Mononuclear cell (primary cell): ENCODE measurements around the gene ZNF556. TPM values are rescaled to one million over a fixed set of nuclear protein-coding genes. Genes with fewer than 3 reads are reported as not detected.
"Not testable (repeated sequence)": the region's sequence is repeated elsewhere in the genome, so short reads cannot be mapped to it uniquely, and the experiment has no call there.

Source experiments
- H3K27me3 ChIP-seq: 2 replicates; pipeline ENCODE4 v1.6.0; 2011; ENCODE audit warnings: low read length, control low read depth; ENCODE audit not compliant: insufficient read depth
- H3K4me1 ChIP-seq: 2 replicates; pipeline ENCODE4 v1.5.1; 2011; ENCODE audit warnings: mild to moderate bottlenecking, low read length, control low read depth; ENCODE audit not compliant: insufficient read depth
- H3K4me3 ChIP-seq: 2 replicates; pipeline ENCODE4 v1.5.1; 2011; ENCODE audit warnings: mild to moderate bottlenecking, low read length, moderate library complexity
- H3K9me3 ChIP-seq: 2 replicates; pipeline ENCODE4 v1.5.1; 2011; ENCODE audit warnings: low read depth, mild to moderate bottlenecking, control low read depth, low read length
- total RNA-seq: library from RNA; depleted of rRNA; stranded (reverse); fragments of >200 nt; gene quantifications from one replicate; pipeline ENCODE4 v1.2.3, GENCODE V29; 2012

Gene ZNF556
- total RNA-seq, 1 donor, result not detected

GRCh38 chr19:2846180-2846894 lies 20.8 kb upstream of the ZNF556 start:
- Histone ChIP-seq H3K4me1 (peaks cover 15% of the 10 kb centered on the region), H3K4me3 (no peak overlapping the region), H3K9me3 (peaks cover 2% of the 10 kb centered on the region), H3K27me3 (no peaks in the 10 kb centered on the region)

DNA sequence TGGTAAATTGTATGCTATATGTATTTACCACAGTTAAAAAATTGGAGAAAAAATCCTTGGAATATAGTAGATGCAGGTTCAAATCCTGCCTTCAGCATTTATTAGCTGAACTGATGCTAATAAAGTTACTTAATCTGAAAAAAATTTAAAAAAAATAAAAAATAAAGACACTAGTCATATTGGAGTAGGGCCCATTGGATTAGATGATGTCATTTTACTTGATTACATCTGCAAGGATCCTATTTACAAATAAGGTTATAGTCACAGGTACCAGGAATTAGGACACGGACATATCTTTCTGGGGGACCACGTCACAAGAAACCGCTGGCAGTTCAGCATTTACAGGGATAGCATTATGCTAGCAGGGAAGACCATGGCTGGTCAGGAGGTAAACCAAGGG lies 19.6 kb upstream of the ZNF556 start:
- no peak overlapping the region for H3K4me3 ChIP-seq
- H3K27me3 ChIP-seq, result no peaks in the 10 kb centered on the region
- peaks cover 7% of the 10 kb centered on the region for H3K4me1 ChIP-seq
- peaks cover 14% of the 10 kb centered on the region for H3K9me3 ChIP-seq

DNA sequence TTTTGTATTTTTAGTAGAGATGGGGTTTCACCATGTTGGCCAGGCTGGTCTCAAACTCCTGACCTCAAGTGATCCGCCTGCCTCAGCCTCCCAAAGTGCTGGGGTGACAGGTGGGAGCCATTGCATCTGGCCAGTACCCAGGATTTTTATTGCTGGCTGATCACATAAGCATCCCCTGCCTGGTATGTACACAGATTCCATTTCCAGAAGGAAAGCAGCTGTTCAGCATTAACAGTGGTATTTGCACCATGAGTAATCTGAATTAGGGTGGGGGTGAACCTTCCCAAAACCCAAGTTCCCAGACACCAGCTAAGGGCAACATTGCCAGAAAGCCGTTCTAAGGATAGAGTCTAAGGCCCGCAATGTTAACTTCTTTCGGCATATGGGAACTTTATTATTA lies 18.5 kb upstream of the ZNF556 start:
- Histone ChIP-seq H3K9me3 (peaks cover 25% of the 10 kb centered on the region), H3K27me3 (no peaks in the 10 kb centered on the region), H3K4me3 (no peak overlapping the region), H3K4me1 (no peaks in the 10 kb centered on the region)

GRCh38 chr19:2850256-2850925 lies 16.7 kb upstream of the ZNF556 start:
- Histone ChIP-seq H3K4me1 (no peaks in the 10 kb centered on the region), H3K27me3 (no peaks in the 10 kb centered on the region), H3K9me3 (peaks cover 42% of the 10 kb centered on the region), H3K4me3 (no peak overlapping the region)

- no peaks in the 10 kb centered on the region for H3K4me1 ChIP-seq
- H3K9me3 ChIP-seq, result peaks cover 56% of the 10 kb centered on the region
- no peak overlapping the region for H3K4me3 ChIP-seq
- no peaks in the 10 kb centered on the region for H3K27me3 ChIP-seq
Observed at GRCh38 chr19:2852598-2852997, 14.5 kb upstream of the ZNF556 start.

GRCh38 chr19:2853015-2853606 lies 14.0 kb upstream of the ZNF556 start:
- Histone ChIP-seq H3K4me3 (no peak overlapping the region), H3K4me1 (no peaks in the 10 kb centered on the region), H3K9me3 (peaks cover 56% of the 10 kb centered on the region), H3K27me3 (no peaks in the 10 kb centered on the region)

DNA sequence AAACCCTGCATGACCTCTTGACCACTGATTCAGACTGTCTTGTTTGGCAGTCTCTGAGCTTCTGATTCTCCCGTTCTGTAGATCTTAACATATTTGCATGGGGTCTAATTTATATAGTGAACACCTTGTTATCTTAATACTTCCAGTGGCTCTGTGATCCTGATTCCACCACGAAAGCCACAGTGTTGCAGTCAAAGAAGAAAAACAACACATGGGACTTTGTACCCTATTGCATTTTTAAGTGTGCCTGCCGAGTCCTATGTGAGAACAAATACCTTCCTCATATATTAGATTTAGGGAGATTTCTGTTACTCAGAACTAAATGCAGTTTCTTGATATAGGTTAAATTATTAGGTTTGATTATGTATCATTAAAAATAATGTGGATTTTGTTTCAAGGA lies 12.3 kb upstream of the ZNF556 start:
- Histone ChIP-seq H3K27me3 (no peaks in the 10 kb centered on the region), H3K4me1 (no peaks in the 10 kb centered on the region), H3K9me3 (peaks cover 56% of the 10 kb centered on the region), H3K4me3 (no peak overlapping the region)

DNA sequence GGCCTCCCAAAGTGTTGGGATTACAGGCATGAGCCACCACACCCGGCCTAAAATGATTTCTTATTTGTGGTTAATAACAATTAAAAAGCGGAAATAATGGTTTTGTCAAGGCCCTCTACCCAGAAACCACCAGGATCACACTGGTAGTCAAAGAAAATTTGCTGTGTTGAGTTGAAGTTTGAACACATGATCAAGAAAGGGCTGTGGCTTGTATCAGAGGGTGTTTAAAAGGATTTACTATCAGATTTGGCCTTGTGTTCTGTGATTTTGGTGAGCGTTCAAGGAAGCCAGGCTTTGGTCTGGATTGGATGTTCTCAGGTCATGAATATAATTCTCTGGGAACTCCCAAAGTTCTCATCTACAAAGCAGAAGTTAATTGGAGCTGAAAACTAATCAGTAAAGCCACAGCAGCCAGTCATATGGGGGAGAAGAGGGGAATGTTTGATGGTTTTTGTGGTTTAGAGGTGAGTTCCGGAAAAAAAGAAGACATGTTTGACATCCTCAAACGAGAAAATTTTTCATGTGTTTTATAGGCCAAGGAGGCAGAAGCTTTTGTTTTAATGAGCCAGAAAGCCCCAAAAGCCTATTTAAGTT lies 10.6 kb upstream of the ZNF556 start:
- no peak overlapping the region for H3K4me3 ChIP-seq
- H3K4me1 ChIP-seq, result no peaks in the 10 kb centered on the region
- H3K27me3 ChIP-seq, result no peaks in the 10 kb centered on the region
- peaks cover 52% of the 10 kb centered on the region for H3K9me3 ChIP-seq

GRCh38 chr19:2858864-2859263 lies 8.3 kb upstream of the ZNF556 start:
- peaks cover 28% of the 10 kb centered on the region for H3K9me3 ChIP-seq
- H3K4me3 ChIP-seq, result no peak overlapping the region
- no peaks in the 10 kb centered on the region for H3K4me1 ChIP-seq
- no peaks in the 10 kb centered on the region for H3K27me3 ChIP-seq

- no peaks in the 10 kb centered on the region for H3K9me3 ChIP-seq
- no peaks in the 10 kb centered on the region for H3K4me1 ChIP-seq
- H3K27me3 ChIP-seq, result no peaks in the 10 kb centered on the region
- no peak overlapping the region for H3K4me3 ChIP-seq
Observed at GRCh38 chr19:2863816-2864215, 3.3 kb upstream of the ZNF556 start.

GRCh38 chr19:2865334-2866100 lies 1.6 kb upstream of the ZNF556 start:
- Histone ChIP-seq H3K9me3 (no peaks in the 10 kb centered on the region), H3K4me1 (no peaks in the 10 kb centered on the region), H3K27me3 (no peaks in the 10 kb centered on the region), H3K4me3 (no peak overlapping the region)

DNA sequence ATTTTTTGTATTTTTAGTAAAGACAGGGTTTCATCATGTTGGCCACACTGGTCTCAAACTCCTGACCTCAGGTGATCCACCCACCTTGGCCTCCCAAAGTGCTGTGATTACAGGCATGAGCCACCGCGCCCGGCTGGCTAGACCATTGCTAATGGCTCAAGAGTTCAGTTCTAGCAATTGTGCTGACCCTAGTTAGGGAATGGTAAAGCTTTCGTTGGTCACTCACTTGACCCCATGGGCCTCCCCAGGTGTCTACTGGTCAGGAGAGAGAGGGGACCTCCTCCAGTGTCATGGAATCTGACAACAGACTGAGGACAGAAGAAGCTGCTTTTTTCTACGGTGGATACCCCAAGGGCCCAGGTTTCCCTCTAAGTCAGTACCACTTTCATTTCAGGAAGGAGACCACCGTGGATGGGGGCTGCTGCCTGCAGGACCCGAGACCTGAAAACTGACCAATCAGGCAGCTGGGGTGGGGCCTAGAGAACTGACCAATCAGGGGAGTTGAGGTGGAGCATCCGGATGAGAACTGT lies 575 bp upstream of the ZNF556 start:
- Histone ChIP-seq H3K4me1 (no peaks in the 10 kb centered on the region), H3K27me3 (no peaks in the 10 kb centered on the region), H3K4me3 (no peak overlapping the region), H3K9me3 (no peaks in the 10 kb centered on the region)

DNA sequence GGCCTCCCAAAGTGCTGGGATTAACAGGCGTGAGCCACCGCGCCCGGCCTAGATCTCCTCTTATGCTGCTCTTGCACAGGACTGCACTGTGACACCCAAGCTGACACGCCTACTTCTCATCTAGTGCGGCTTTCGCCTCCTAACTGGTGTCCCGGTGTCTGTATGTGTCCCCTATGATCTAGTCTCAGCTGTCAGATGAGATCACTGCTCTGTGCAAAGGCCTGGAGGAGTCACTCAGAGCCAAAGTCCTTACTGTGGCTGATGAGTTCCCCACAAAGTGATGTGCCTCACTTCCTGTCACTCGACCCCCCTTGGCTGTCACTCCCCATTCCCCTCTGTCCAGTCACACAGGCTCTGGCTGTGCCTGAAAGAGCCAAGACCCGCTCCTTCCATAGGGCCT lies 2.5 kb downstream of the ZNF556 start:
- no peak overlapping the region for H3K4me3 ChIP-seq
- no peaks in the 10 kb centered on the region for H3K4me1 ChIP-seq
- no peaks in the 10 kb centered on the region for H3K27me3 ChIP-seq
- H3K9me3 ChIP-seq, result no peaks in the 10 kb centered on the region

- H3K4me1 ChIP-seq, H3K9me3 ChIP-seq, H3K4me3 ChIP-seq, H3K27me3 ChIP-seq: not testable (repeated sequence)
Observed at GRCh38 chr19:2872175-2872574, 5.0 kb downstream of the ZNF556 start.
